ENCODE data around the gene PRICKLE2.
A peak's percentile ranks its signal among the peaks of the same experiment; 100 is the strongest.

The PRICKLE2 gene

GRCh38 chr3:64218329-64218728, 6.9 kb downstream of the PRICKLE2 start:
- no peak for DNase-seq

DNA sequence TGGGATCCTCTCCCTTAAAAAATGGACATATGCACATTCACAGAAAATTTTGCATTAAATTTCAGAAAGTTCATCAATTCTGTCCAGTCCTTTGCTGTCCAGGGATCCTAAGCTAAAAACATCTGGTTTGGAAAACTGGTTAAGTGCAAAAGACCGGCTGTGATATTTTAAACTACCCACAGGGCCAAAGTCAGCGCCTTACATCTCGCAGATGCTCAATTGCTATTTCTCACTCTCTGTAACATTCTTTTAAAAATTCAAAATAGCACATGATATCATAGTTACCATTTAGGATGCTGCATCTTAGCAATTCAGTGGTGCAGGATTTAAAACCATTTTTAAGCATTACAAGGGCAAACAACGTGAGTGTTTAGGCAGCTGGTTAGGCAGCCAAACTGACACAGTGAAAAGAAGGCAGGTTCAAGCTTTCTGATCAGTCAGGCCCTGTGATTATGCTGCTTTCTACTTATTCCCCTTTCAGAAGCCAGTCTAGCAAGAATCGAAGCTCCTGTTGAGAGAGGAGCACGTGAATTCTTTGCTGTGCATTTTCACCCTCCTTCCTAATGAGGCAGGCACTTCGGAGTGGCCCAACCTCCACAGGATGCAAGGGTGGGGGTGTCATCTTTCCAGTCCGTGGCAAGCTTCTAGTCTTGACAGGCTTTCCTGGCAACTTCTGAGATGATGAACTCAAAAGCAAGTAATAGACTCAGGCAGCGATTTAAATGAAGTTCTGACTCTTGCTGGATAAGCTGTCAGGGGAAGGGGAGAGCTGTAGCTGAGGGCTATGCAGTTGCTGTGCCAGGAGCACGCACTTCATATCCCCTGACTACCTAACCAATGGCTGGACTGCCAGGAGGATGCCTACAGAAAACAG, 8.8 kb downstream of the PRICKLE2 start:
- DNase-seq = peak; percentile 56

DNA sequence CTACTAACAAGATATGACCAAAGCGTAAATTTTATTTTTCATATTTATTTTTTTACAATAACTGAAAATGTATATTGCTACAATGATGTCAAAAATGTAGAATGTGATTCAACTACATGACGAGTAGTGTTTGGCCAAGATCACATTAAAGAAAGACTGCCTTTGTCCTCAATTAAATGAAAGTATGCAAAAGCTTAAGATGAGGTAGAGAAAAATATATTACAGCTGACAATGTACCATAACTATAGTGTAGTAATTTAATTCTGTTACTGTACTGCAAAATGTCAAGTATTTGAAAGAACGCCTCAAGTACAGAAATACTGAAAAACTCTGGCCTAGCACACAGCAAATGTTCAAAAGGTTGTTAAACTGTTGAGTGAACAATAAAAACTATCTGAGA, 9.7 kb downstream of the PRICKLE2 start:
- no peak for DNase-seq

- no peak for DNase-seq
Observed at GRCh38 chr3:64215103-64215502, 10.2 kb downstream of the PRICKLE2 start.

DNA sequence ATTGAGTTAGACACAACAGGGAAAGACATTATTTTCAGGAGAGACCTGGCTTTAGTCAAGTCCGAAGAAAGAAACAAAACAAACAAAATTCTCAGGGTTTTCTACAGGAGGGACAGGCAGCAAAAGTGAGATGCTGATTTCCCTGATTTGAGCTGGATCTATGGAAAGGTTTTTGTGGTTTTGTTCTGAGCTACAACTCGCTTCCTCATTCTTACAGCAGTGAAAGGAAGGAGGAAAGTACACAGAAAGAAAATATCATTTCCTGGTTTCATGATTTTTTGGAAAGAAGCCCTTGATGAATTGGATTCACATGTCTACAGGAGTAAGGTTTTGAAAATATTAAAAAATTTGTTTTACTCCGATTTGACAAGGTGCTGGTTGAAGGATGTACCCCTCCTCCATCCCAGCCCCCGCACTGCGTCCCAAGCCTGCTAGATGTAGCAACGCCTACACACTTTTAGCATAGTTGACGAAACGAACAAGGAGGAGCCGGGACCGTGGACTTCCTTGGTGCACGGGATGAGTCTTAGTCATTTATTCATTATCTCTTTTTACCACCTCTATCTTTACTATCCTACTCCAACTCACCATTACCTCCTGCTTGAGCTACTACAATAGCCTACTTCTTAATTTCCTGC, 10.8 kb downstream of the PRICKLE2 start:
- DNase-seq = peak; percentile 54

GRCh38 chr3:64213962-64214379, 11.3 kb downstream of the PRICKLE2 start:
- peak; percentile 92 for DNase-seq

DNA sequence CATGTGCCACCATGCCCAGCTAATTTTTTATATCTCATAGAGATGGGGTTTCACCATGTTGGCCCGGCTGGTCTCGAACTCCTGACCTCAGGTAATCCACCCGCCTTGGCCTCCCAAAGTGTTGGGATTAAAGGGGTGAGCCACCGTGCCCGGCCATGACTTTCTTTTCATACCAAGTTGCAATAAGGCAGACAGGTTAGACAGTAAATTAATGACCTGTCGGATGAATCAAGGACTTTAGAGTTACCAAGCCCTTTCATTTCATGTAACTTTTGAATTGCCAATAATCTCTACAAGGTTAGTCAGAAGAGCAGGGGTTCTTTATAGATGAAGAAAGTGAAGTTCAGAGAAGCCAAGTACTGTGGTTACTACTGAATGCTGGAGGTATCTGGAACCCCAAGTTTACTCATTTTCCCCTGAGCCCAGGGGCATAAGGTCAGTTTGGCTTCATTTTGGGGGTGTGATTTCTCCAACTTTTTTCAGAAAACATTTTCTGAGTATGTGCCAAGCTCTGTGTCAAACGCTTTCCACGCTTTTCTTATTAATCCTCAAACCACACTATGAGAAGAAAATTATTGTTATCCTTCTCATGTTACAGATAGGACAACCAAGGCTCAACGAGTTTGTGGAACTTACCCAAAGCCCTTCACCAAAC, 11.9 kb downstream of the PRICKLE2 start:
- DNase-seq = no peak

GRCh38 chr3:64209866-64210621, 15.2 kb downstream of the PRICKLE2 start:
- peak; percentile 87 for DNase-seq

GRCh38 chr3:64207289-64208080, 17.8 kb downstream of the PRICKLE2 start:
- no peak for DNase-seq

DNA sequence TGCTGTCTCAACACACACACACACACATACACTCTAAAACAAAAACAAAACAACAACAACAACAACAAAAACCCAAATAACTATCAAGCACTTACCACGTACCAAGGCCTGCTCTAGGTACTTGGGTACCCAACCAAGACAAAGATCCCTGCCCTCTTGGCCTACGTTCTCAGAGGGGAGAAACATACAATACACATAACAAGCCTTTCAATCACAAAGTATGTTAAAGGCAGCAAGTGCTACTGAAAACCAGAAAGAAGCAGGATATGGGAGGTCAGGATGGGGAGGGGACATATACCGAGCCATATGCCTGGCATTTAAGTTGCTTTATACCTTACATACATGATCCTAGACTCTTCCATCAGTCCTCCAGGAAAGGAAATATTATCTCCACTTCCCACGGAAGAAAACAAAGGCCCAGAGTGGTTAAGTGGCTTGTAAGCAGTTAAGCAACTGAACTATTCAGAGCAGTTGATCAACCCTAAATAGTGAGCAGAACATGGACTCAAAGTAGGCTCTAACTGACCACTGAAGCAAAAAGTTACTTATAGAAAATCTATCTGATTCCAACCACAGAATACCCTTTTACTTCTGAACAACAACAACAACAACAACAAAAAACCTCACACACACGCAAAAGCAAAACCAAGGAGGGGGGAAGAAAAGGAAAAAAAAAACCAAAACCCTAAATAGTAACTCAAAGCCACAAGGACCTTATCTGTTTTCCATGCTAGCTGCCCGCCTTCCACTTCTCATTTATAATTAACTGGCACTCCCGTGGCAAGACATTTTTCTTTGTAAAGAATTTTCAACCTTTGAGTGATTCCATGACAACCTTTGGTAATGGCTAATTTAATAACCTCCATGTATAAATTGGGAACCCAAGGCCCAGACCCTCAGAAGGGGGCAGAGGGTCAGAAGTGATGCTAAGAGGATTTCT, 21.0 kb downstream of the PRICKLE2 start:
- DNase-seq = no peak

- no peak for DNase-seq
Observed at GRCh38 chr3:64203216-64203615, 22.1 kb downstream of the PRICKLE2 start.

- no peak for DNase-seq
Observed at GRCh38 chr3:64199932-64200331, 25.3 kb downstream of the PRICKLE2 start.

- no peak for DNase-seq
Observed at GRCh38 chr3:64196236-64196929, 28.9 kb downstream of the PRICKLE2 start.

GRCh38 chr3:64195789-64196188, 29.5 kb downstream of the PRICKLE2 start:
- no peak for DNase-seq

DNA sequence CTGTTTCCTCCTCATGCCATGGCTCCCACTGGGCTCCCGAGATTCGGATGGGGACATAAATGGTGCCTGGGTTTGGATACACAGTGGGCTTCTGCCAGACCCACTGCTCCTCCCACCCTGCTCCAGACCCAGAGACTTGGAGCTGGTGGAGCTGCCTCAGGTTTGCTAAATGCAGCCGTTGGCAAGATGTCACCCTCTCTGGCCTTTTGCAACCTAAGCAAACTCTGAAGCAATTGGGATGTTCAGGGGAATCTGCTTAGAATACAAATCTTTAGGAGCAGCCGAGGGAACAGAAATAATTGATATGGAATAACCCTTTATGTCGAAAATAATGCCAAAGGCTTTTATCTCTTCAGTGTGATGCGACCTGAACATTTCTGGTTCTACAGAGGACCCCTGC, 33.4 kb downstream of the PRICKLE2 start:
- DNase-seq = no peak

DNA sequence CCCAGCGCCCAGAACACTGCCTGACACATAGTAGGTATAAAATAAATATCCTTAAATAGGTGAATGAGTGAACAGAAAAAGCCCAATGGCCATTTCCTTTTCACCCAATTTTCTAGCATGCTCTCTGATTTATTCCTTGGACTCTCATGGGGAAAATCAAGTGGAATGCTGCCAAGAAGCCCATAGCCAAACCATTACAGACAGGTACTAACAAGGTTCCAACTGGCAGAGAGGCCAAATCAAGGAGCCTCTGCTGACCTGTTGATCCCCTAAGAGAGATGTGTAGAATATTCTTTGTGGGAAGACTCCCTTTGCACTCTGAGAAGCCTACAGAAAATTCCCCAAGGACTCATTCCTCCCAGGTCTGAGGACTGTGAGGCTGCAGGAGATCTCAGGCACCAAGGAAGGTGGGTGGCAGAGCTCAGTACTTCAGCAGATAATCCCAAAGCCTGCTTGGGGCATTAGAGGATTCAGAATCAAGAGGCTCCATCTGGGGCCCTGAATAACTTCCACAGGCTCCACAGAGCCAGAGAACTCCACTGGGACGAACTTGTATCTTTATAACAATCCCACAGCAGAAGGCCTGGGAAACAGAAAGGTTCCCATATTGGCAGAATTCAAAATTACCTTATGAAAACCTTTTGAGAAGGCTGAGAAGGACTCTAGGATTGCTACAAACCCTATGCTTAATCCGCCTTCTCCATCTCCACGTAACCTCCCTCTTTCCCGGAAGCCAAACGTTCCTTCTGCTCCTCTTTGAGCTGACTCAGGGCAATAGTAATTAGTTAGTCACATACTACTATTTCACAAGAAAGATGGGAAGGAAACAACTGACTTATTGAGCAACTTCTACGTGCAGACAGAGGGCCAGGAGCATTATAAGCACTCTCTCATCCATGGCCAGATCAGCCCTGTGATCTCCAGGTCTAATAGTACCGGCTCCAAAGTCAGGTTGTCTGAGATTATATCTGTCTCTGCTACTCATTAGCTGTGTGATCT, 34.5 kb downstream of the PRICKLE2 start:
- DNase-seq = no peak

DNA sequence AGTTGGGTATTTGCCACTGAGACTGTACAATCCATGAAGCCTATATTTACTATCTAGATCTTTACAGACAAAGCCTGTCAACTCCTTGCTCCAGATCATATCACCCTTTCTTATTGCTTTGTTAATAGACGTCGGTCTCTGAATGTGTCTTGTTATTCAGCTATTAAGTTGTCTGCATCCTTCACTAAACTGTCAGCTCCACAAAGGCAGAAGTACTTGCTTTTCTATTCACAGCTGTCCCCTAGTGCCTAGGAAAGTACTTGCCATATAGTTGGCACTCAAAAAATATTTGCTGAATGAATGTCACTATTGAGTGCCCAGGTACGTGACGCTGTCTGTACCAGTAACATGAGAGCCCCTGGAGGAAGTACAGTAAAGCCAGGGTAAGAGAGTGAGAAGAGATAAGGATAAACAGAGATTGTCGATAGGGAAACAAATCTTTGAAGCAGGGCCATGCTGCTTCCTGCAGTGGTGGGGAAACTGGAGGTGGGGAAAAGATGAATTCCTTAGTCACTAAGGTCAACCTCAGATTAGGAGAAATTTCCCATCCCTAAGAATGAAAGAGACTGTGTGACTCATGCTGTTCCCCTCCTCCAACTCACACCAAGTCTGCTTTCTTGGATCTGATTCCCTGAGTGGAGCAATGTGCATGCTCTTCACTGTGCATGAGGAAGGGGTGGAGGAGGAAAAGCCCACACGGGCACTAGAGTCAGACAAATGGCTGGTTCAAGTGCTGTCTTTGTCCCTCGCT, 36.3 kb downstream of the PRICKLE2 start:
- no peak for DNase-seq

Measured in left hindlimb (tissue), 1 donor.